Measurements from ENCODE around the gene NFAM1.
A peak's percentile ranks its signal among the peaks of the same experiment; 100 is the strongest.

NFAM1 gene

DNA sequence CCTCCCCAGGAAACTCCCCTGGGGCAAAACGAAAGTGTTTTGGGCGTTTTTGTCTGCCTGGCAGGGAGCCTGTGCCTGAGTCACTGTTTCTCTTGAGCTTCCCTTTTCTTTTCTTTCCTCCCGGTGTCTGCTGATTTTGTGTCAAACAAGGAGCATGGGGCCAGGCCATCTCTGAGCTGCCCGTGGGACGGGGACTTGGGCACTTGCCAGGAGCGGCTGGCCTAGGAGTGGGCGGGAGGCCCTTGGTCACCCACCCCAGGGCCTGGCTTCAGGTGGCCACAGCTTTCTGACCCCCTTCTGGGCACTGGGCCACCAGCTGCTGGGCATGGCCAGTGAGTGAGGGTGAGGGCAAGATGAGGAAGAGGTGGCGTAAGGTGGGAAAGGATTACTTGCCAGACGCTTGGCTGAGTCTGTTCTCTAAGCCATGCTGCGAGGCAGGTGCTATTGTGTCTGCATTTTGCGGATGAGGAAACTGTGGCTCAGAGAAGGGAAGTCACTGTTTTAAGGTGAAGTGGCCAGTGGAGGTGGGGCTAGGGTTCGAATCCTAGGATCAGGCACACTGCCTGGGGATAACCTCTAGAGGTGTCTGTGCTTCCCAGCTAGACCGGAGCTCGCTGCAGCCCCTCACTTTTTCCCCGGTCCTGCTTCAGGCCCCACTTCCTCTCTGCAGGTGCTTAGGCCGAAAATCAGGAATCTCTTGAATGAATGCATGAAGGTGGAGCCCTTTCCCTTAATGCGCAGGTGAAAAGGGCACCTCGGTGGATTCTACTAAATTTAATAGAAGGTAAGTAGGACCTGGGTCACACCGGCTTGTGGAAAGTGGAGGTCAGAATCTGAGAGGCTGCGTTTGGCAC, 7.8 kb upstream of the NFAM1 start:
- no peak for DNase-seq (ENCODE audit: low read depth in 2 of 2)

DNA sequence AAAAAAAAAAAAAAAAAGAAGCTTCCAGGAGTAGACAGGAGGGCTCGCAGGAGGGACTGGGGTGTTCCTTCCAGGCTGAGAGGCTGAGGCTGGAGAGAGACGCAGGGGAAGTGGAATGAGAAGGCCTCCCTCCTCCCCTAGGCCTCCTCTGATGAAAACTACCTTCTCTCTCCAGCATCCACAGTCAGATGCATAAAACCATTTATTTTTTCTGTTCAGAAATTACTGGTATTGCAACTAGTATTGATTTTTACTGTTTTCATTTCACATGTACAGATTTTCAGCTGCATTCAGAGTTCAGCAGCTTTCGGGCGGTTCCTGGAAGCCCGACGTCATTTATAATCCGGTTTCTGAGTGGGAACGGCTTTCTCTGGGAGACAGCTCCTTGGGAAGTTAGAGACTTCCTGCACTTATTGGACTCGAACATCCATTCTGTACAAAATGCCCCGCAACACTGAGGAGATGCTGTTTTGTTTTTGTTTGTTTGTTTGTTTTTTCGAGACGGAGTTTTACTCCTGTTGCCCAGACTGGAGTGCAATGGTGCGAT, 6.9 kb upstream of the NFAM1 start:
- DNase-seq (ENCODE audit: low read depth in 2 of 2) = no peak

DNA sequence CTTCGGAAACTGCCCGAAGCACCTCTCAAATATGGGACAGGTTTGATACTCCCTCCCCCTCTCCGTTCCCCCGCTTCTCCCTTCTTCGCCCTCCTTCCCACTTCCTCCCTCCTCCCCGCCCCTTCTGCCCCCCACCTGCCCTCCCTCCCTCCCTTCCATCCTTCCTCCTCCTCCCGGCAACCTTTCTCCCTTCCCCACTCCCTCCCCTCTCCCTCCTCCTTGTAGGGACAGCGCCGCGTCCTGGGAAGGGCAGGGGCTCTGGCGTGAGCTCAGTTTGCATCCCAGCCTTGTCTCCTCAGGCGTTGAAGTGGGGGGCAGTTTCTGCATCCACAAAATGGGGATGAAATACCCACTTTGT, 6.1 kb upstream of the NFAM1 start:
- DNase-seq (ENCODE audit: low read depth in 2 of 2) = no peak

DNA sequence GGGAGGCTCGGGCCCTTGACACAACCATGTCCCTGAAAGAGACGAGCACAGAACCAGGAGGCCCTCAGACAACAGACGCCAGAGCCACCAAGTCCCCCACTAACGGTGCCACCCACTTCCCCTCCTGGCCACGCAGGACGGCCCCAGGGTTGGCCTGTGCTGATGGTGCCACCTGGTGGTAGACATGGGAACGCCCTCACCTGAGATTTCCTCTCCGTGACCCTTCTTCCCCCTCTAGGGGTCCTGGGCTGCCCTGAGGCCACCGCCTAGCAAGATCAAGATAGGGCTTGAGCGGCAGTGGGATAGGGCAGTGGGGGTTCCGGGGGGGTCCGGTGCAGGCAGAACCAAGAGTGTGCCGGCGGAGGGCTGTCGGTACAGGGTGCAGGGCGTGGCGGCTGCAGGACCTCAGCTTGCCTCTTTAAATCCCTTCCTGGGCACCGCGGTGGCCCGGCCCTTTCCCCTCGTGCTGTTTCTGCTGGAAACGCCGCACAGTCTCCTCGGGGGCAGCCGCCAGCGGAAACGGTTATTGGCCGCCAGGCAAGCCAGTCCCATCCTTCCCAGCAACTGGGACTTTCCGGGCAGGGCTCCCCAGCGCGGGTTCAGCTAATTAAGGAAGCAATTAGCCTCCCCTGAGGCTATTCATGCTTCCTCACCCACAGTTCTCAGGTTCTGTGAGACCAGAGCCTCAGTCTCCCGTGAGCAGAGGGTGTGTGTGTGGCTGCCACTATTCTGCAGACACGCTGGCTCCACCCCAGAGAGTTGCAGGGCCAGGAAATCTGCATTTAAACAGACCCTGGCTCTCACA, 5.5 kb upstream of the NFAM1 start:
- peak; percentile 61 to 70 for DNase-seq (ENCODE audit: low read depth in 2 of 2)

DNA sequence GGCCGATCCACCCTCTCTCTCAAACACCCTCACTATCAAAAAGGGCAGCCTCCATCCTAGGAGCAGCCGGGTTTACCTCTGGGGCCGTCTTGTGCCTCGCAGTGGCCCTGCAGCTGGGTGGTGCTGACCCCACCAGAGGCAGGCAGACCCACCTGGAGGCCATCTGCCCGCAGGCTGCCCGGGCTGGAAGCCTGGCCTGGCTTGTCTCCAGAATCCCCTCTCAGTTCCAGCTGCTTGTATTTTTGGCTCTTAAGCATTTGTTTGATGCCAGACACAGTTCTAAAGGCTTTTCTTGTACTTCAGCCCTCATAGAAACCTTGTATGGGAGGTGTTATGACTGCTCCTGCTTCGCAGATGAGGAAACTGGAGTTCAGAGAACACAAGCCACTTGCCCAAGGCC, 4.2 kb upstream of the NFAM1 start:
- DNase-seq (ENCODE audit: low read depth in 2 of 2) = no peak

DNA sequence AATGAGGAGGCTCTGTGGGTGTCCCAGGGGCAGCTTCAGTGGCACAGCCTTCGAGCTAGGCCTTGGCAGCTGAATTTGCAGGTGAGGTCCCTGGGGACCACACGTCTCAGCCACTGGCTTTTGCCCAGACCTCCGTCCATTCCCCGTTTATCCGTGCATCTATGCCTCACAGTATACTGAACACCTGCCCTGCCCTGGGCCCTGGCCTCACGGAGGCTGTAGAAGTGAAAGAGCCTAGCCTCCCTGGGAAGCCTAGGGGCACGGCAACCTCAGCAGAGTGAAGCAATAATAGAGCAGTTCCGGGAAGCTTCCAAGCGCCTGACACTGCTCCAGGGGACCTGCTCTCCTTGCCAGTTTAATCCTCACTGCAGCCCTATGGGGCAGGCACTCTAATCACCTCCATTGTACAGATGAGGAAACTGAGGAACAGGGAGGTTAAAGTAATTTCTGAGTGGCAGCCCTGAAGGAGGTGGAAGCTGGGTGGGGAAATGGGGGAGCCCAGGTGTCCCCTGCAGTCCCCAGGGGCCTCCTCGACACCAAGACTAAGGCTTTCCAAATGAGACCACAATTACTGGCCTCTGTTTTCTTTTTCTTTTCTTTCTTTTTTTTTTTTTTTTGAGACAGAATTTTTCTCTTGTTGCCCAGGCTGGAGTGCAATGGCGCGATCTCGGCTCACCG, 2.7 kb upstream of the NFAM1 start:
- DNase-seq (ENCODE audit: low read depth in 2 of 2) = no peak

DNA sequence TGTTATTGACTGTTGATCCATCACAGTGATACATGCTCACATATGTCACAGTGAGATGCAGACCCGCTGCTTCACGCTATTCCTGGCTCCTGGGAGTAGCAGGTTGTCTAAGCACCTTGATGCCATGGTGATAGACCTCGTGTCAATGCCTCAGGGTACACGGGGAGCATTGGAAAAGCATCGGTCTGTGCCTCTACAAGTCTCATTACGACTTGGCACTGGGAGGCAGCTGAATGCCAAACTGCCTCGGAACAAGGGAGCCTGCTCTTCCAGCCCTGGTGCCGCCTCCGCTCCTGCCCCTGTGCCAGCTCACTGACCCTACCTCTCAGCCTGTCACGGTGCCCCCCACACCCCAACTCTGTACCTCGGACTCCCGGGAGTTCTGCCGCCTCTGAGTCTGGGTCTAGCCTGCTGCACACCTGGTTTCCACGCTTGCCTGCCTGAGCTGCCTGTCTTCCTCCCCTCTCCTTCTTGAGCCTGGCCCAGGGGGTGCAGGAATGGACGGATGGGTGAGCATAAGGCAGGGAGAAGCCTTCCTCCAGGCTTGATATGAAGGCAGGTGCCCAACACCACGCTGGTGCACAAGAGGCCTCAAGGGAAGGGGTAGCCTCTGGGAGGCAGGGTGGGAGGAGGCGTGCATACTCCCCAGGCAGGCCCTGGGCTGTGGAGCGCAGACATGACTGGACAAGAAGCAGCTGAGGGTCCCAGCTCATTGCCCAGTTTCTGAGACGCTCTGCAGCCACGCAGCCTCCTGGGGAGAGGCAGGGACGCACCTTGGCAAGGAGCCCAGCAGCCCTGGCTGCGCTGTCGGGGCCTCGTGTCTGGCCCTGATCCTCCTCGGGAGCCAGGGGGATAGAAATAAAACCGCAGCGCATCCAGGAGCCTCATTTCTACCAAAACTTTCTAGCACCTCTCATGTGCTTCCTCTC, 1.8 kb upstream of the NFAM1 start:
- DNase-seq (ENCODE audit: low read depth in 2 of 2) = no peak

DNA sequence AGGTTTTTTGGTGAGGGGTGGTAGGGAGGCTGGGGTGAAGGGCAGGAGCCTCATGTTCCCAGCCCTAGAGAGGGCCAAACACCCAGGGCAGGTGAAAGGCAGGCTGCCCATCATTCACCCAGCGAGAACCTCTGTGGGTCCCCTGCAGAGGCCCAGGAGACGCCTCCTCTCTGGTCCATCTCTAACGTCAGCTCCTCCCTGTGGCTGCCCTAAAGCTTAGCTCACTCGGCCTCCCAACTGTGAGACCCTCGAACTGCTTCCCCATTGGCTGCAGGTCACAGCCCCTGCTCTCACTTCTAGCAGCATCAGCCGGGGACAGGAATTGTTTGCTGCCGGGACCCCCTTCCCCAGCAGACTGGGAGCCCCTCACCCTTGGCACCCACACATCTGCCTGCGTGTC, 615 bp upstream of the NFAM1 start:
- no peak for DNase-seq (ENCODE audit: low read depth in 2 of 2)

DNA sequence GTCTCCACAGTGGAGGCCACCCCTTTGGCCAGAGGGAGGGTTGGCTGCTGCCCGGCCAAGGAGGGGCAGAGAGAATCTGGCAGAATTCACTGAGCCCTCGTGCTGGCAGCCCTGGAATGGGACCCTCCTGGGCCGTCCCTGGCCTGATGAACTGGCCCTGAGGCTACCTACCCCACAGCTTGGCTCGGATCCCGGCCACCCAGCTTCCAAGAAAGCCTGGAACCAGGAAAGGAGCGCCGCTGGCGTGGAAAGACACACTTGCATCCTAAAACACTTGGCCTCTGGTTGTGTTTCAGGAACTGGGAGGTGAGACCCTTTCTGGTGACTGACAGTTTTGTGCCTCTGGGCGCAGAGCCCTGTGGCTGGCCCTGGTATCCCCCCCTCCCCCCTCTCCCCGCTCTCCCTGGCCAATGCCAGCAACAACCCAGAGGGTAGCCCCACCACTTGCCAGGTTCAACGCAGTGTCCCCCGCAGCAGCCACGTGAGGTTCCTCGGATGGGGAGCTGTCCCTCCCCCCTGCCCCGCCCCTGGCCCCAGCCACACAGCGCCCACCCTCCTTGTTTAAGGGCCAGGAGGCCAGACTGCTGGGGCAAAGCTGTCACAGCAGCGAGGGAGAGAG, 693 bp downstream of the NFAM1 start:
- DNase-seq (ENCODE audit: low read depth in 2 of 2) = no peak

DNA sequence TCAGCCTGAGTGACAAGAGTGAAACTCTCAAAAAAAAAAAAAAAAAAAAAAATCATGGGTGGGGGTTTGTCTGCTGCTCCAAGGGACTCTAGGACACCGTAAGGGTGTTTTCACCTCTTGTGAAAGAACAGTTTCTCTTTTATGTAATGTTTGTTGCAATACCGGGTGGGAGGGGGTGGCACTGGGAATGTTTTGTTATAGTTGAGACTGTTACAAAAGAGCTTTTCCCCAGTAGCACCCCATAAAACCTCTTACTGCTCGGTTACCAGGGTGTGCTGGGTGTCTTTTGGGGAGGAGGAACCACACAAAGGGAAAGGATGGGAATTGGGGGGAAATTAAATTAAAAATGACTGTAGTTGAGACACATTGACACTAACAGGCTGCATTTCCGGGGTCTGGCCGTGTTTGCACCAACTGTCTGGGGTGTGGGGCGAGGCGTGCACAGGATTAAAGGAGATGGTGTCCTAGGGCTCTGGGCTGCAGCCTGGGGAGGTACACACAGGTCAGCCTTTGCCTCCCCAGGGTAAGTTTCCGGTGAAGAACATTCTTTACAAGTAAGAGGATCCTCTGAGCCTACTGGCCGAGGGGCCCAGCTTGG, 1.6 kb downstream of the NFAM1 start:
- DNase-seq (ENCODE audit: low read depth in 2 of 2) = no peak

DNA sequence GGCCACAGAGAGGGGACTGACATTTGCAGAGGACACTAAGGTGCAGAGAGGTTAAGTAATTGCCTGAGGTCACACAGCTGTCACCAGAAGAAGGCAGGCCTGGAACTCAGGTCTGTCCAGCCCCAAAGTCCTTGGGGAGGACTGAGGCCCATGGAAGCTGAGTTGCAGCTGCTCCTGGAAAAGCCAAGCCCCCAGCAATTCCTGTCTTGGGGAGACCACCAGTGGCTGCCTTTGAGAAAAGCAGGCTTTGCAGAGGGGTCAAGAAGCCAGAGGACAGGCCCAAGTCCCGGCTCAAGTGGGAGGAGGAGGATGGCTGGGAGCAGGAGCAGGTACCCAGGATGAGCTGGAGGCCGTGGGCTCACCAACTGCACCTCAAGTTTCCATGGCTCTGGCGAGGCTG, 3.4 kb downstream of the NFAM1 start:
- DNase-seq (ENCODE audit: low read depth in 2 of 2) = no peak

DNA sequence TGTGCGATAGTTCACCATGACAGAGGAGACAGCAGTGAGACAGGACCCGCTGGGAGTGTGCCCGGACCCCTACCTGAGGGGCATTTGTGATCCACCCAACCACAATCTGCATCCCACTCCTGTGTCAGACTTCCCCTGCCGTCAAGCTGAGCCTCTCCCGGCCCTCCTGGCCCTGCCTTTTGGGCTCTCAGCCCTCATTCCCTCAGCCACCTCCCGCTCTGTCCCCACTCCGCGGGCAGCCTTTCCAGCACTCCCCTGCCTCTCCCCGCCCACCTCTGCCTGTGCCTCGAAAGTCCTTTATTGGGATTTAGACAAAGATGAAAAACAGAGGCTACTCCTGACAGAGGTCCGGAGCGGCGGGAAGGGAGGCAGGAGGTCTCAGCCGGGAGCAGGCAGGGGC, 4.2 kb downstream of the NFAM1 start:
- DNase-seq (ENCODE audit: low read depth in 2 of 2) = no peak

DNA sequence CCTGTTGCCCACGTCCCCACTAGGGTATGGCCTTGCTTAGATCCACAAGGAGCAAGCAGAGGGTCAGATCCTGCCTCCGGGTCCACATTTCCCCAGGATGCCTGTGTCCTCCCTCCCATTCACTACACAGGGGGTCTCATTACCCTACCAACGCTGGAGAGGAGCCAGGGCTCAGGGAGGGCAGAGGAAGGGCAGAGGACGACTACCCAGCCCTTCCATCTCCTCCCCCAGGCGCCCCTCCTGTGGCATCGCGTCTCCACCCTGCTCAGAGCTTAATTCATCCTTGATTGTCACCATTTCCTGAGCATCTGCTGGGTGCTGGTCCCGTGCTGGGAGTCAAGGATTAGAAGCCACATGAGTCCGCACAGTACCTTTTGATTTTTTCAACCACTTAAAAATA, 5.0 kb downstream of the NFAM1 start:
- no peak for DNase-seq (ENCODE audit: low read depth in 2 of 2)

DNA sequence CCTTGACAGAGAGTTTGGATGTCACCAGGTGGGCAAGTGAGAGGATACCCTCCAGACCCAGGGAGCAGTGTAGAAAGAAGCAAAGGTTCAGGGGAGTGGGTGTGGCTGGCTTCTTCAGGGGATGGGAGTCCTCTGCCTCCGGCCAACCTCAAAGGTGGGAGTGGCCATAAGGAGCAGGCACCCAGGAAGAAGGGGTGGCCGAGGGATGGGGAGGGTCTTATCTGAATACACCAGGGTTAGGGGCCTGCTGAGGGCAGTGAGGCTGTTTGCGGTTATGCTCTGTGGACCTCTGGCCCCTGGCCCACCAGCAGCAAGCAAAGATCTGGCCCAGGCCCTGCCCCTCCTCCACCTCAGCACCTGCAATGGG, 6.2 kb downstream of the NFAM1 start:
- no peak for DNase-seq (ENCODE audit: low read depth in 2 of 2)

DNA sequence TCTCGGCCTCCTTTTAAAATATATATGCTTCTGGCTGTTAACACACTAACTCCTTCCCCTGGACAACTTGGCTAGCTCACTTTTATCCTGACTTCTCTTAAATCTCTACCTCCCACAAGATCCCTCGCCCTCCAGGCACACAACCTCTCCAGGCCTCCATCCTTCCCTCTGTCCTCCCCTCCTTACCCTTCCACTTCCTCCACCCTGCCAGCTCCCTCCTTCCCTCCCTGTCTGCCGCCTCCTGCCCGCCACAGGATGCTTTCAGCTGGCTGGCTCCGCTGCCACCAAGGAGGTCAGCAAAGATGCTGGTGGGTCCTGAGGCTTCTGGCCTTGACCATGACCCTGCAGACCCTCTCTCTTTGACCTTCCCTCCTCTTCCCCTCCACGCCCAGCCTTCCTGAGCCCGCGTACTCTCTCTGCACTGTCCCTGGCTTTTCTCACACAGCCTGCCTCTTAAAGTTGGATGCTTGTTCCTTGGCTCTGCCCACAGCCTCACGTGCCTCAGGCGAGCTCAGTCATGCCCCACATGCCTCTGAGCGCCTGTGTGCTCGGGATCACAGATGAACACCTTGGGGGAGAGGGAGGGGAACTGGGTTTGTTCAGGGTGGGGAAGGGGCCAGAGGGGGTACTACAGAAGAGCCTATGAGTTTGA, 6.7 kb downstream of the NFAM1 start:
- DNase-seq (ENCODE audit: low read depth in 2 of 2) = no peak

DNA sequence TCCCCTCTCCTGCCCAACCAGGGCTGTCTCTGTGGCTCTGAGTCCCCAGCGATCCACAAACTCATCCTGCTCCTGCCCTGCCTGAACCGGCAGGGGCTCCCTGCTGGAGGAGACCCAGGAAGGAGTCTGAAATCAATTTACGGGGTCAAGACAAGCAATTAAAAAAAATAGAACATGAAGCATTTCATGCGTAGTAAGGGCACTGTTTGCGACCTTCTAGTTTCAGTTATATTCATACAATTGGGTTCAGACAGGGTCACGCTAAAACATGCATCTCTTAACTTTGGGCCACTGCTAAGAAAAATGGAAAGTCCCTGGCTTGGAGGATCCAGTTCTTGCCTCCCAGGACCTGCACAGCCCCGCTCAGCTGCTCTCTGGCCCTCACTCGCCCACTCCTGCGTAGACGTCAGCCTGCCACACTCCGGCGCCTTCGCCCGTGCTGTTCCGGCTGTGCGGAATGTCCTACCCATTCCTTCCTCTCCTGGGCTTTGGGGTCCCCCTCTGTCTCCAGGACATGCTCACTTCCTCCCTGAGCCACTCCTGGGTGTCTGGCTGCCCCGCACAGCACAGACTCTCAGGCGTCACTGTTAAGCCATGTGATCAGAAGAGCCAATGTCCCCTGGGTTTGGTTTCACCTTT, 12.8 kb downstream of the NFAM1 start:
- DNase-seq (ENCODE audit: low read depth in 2 of 2) = no peak

DNA sequence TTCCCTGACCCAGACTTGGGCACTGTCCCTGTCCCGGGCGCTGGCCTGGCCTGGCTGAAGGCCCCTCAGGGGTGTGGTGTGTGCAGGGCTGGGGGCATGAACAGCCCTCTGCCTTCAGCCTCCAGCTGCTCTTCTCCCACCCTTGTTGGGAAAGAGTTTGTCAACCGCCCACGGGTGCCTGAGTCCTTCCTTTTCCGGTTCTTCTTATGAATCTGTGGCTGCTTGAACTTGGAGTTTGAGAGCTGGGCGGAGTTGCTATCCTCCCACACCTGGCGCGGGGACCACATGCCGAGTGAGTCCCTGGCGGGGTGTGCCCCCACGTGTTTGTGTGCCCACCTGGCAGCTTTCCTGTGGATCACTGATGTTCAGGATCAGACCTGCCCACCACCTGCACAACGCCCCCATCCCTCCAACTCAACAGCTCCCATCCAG, 13.4 kb downstream of the NFAM1 start:
- no peak for DNase-seq (ENCODE audit: low read depth in 2 of 2)

DNA sequence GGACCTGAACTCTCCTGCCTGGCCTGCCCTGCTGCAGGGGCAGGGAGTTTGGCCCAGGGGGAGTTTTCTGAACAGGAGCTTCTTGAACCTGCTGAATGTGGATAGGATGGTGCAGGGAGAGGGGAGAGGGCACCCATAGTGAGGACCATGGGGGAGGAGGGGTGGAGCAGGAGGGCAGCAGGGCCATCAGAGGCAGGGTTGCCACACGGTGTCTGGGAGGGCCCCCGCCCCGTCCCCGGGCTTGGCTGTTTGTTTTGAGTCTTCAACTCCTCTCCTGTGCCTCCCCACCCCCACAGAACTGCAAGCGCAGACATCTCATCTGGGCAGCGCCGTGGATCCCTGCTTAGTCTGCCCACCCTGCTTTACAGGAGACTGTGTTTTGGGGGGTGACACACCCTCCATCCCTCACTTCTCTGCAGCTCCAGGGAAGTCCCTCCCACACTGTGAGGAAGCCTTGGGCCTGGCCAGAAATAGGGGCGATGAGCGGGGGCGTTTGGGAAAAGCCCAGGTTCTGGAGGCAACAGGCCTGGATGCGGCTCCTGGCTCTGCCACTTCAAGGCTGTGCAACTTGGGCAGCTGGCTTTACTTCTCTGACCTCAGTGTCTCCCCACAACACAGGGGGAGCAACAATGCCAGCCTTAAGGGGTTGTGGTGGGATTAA, 14.4 kb downstream of the NFAM1 start:
- DNase-seq (ENCODE audit: low read depth in 2 of 2) = no peak

DNA sequence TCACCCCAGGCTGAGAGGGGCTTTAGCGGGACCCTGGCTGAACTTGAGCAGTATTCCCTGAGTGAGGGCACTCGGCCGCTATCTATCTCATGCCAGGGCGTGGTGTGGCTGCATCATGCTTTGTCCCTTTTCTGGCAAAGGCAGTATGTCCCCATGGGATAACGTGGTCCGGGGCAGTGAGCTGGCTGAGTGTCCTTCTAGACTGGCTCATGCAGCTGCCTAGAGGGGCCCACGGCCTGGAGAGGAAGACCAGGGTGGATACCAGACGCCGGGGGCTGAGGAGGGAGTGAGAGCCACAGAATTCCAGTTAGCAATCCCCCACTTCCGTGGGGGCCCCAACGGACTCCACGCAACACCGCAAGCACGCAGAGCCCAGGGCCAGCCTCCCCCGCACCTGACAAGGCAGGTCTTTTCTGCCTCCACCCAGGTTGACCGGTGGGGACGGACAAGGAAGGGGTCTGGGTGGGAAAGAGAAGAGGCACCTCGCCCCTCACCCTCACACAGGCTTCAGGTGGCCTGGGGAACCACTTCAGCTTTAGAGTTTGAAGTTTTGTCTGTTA, 15.5 kb downstream of the NFAM1 start:
- DNase-seq (ENCODE audit: low read depth in 2 of 2) = no peak

All from stimulated activated CD8-positive, alpha-beta memory T cell treated with anti-CD3 and anti-CD28 coated beads, Interleukin-15, amount 100 ng/mL, for 4 hours (primary cell).